HS-5 (cell line): ENCODE data around the gene LPIN1.

Experiments
- DNase-seq: peaks from one replicate; pipeline ENCODE4 v3.0.0-alpha.2; 2012; ENCODE audit warnings: low read depth

The LPIN1 gene, protein sequence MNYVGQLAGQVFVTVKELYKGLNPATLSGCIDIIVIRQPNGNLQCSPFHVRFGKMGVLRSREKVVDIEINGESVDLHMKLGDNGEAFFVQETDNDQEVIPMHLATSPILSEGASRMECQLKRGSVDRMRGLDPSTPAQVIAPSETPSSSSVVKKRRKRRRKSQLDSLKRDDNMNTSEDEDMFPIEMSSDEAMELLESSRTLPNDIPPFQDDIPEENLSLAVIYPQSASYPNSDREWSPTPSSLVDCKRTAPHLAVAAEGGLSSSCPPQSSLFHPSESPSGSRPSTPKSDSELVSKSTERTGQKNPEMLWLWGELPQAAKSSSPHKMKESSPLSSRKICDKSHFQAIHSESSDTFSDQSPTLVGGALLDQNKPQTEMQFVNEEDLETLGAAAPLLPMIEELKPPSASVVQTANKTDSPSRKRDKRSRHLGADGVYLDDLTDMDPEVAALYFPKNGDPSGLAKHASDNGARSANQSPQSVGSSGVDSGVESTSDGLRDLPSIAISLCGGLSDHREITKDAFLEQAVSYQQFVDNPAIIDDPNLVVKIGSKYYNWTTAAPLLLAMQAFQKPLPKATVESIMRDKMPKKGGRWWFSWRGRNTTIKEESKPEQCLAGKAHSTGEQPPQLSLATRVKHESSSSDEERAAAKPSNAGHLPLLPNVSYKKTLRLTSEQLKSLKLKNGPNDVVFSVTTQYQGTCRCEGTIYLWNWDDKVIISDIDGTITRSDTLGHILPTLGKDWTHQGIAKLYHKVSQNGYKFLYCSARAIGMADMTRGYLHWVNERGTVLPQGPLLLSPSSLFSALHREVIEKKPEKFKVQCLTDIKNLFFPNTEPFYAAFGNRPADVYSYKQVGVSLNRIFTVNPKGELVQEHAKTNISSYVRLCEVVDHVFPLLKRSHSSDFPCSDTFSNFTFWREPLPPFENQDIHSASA

DNA sequence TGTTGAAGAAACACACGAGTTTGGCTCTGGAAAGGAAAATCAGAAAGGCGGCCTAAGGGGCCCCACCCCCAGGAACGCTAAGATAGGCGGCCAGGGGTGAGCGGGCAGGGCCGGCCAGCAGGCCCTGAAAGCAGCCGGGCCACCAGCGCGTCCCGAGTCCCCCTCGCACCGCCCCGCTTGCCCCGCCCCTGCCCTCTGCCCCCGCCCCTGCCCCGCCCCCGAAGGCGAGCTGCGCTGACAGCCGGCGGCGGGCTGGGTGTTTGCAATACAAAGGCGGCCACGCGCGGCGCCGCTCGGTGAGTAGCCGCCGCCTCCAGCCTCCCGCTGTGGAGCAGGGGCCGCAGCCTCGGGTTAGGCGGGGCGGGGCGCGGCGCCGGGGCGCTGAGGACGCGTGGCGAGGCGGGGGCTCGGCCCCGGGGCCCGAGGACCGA, at the start of gene LPIN1:
Gene LPIN1, plus strand, starts transcription at position 257 of the 431 bp plus-strand sequence. CDS start 18,910 bp downstream, outside the sequence.
- DNase-seq: no peak

DNA sequence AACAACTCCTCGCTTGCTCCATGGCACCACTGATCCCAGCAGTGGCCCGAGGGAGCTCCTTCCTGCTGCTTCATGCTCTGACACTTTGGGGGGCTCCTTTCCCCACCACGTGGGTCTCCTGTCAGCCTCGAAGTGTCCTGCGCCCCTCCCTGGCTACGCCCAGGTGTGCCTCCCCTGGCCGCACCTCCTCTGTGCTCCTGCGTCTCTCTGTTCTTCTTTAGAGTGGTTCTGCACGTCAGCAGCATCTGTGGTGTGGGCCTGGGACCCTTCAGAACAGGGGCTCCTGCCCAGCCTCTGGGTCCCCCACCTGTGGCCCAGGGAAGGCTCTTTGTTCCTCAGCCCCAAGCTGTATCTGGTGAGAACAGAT, 49.7 kb upstream of the LPIN1 start:
- no peak for DNase-seq

DNA sequence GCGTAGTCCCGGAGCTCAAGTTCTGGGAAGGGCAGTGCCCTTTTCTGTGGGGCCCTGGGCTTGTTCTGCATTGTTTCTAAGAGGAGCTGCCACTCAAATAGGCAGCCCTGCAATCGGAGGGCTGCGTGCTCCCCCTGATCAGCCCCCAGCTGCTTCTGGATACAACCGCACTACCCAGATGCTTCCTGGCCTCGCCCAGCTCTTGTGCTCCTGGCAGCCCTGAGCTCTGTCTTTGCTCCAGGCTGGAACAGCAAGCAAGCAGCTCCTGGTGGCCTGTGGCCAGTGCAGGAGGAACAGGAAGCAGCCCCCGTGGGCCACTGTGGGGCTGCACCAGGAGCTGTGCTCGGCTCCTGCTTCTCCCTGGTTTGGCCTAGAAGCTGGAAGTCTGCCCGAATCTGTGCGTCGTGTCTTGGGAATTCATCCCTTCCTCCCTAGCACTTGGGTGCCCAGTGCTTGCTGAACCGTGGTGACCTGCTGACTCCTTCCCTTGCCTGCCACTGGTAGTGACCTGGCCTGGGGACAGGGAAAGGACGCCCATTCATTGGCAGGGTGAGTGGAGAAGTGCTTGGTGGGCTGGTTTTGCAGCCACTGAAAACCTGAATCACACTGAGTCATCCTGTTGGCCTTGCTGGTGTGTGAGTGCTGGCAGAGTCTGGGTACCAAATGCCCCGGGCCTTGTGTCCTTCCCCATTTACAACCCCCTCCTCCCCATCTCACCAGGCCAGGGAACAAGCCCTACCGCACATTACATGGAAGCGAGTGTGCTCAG, 49.1 kb upstream of the LPIN1 start:
- DNase-seq: peak; percentile 74

DNA sequence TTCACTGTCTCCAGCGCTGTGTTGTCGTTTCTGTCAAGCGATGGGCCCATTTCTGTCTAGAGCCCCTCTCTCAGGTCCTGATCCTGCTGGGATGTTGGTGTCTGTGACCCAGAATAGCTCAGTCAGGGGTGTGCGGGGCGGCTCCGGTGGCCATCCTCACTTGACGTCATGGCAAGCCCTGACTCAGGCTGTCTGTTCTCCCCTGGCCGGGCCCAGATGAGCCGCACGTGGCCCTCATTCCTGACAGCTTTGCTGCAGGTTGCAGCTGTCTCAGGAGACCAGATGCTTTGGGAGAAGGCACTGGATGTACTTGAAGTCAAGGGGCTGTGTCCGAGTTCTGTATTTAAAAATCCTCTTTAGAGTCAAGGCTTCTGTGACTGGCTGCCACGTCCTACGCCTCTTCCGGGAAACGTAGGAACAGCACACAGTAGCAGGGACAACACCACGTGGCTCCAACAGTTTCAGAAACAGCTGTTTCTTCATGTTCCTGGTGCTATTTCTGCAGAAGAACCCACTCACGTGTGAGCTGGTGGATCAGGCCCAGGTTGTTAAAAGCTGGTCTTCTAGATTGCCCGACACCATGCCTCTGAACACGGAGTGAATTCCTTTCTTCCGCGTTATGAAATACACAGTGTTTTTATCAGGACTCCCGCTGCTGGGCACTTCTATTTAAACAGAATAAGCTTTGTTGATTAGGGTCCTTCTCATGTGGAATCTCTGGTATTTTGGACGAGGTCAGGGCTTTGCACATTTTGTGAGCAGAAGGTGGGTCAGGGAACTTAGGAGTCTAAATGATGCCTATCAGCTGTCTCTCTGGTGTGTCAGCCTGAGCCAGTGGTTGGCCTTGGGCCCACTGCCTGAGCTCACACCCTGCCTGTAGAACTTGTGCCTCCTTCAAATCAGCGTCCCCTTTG, 48.2 kb upstream of the LPIN1 start:
- DNase-seq: no peak

DNA sequence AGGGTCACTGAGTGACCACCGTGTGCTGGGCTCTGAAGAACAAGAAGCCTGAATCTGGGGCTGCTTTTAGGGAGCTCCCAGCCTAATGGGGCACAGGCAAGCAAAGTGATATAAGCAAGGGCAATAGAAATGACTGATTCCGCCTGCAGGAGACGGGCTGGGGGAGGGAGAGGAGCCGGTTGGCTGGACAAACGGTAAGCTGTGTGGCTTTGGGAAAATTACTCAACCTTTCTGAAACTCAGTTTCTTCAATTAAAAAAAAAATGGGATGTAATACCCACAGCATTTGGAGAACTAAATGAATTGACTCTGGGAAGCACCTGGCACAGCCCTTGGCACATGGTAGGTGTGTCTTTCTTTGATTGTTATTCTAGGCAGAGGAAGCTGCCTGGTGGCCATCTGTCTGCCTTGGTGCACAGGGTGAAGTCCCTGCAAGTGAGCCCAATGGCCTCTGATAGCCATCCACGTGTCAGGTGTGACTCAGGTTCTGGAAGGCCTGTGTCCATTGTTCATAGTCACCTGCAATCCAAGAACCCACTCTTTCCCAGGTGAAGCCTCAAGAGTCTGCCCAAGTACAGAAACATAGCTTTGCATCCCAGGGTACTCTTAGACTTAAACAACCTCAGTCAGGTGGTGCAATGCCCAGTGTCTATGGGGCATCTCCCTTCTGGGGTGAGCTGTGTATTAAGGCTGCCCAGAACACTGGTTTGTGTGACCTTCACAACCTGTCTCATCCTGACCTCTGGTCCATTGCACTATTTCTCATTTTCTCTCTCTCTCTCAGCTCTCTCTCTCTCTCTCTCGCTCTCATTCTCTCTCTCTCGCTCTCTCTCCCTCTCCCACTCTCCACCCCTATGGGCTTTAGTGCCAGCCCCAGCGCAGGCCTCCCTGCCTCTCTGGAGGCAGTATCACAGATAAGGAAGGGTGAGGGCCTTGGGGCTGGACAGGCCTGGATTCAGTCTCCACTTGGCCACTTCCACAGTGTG, 46.5 kb upstream of the LPIN1 start:
- no peak for DNase-seq

DNA sequence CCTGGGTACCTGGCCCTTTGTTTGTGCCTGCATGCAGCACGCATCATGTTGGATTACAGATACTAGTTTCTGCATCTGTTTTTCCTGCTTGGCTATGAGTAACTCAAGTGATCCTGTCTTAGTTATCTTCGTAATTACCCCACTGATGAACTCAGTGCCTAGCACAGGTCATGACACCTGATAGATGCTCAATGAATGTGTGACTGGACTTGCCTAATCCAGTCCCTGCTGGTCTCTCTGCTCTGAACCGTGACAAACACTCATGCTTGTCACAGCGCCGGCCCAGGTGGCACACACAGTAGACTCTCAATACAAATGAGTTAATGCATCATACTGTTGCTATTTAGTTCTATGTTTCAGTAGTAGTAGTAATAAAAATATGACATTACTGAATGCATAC, 45.2 kb upstream of the LPIN1 start:
- no peak for DNase-seq

DNA sequence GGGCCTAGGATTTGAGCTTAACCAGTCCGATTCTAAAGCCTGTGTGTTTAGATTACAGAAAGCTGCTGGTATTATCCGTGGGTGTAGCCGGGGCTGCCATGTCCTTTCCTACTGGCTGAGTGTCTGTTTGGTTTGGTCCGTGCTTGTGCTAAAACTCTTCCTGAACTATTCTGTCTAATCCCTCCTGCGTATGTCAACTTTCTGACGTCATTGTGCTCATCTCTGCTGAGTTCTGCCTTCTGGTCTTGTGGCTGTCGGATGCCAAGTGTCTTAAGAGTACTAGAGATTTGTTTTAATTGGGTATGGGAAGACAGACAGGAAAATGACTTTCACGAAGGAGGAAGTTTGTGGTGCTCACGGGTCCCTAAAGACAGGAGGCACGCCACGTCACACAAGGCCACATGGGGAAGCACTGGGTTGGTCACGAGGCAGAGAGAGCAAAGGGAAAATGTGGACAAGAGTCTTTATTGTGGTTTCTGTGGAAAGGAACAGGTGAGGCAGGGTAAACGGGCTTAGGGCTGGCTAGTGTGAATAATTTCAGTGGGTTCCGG, 44.6 kb upstream of the LPIN1 start:
- no peak for DNase-seq

DNA sequence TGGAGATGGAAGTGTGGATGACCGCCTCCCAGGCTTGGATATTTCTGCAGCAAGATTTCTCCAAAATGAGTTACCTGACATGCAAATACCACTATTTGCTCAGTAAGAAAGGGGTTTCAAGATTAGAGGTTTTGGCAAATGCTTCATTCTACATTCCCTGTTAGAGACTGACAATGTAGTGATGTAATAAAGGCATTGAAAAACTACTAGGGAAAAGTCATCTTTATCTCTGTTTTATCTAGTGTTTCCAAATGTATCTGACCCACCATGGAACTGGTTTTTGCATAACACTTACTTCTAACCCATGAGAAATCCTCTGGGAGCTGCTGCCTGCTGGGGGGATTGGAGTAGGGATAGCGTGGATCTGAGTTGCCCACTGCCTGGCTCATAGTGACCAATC, 43.5 kb upstream of the LPIN1 start:
- no peak for DNase-seq

DNA sequence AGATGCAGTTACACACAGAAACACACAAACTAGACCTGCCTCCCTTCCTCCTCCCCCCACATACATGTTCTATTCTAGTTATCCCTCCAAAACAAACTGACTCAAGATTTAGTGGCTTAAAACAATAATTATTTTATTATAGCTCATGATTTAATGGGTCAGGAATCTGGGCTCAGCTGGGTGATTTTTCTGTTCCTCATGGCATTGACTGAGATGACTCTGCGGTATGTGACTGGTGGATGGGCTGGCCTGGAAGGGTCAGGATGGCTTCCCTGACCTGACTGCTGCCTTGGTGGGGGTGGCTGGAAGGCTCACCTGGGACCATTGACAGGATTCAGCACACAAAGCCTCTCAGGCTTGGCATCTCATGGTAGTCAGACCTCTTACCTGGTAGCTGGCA, 42.7 kb upstream of the LPIN1 start:
- no peak for DNase-seq

DNA sequence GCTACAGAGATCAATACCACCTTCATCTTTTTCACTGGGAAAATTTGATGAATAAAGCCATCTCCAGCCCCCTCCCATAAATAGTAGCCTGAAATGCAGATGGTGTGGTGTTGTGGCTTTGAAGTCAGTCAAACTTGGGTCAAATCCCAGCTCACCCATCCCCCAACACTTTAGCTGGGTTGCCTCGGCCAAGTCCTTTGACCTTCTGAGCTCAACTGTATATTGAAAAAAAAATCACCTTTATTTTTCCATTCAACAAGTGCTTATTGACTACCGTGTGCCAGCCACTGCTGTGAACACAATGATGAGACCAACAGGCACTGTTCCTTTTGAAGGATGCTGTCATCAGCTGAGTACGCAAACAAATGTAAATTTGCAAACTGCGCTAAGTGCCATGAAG, 41.4 kb upstream of the LPIN1 start:
- DNase-seq: no peak

DNA sequence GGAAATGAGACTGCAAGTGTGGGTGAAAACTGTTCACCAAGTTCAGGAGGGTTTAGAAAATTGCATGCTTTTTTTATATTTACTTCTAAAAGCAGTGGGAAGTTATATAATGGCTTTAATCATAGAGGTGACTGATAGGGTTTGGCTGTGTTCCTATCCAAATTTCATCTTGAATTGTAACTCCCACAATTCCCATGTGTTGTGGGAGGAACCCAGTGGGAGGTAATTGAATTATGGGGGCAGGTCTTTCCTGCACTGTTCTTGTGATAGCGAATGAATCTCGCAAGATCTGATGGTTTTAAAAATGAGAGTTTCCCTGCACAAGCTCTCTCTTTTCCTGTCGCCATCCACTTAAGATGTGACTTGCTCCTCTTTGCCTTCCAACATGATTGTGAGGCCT, 40.7 kb upstream of the LPIN1 start:
- no peak for DNase-seq

DNA sequence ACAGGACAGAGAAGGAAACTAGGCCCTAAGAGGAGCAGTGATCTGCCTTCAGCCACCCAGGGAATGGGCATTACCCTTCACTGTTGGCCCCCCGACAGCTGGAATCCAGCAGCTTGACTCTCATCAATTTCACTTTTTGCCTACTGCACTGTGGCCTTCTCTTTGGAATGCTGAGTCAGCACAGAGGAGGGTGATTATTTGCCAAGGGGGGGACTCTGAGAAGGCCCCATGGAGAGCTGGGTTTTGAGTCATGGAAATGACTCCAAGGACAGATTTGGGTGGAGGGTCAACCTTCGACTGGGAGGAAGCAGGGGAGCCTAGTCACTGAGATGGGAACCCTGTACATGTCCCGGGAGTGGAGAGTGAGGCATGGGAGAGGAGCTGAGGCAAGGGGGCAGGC, 38.3 kb upstream of the LPIN1 start:
- no peak for DNase-seq

DNA sequence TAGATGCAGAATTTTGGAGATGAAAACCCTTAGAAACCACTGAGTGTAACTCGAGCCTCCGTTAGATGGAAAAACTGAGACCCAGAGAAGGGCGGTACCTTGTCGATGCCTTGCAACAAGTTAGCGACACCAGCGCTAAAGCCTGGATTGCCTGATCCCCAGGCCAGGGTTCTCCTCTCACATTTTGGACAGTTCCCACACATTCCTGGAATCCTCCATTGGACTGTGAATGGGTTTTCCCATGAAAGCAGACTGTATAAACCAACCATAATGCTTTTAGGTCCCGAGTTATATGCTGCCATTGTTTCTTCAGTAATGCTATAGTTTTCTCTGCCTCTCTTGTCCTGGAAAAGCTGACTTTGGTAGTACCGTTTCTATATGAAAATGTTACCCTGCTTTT, 37.1 kb upstream of the LPIN1 start:
- no peak for DNase-seq

DNA sequence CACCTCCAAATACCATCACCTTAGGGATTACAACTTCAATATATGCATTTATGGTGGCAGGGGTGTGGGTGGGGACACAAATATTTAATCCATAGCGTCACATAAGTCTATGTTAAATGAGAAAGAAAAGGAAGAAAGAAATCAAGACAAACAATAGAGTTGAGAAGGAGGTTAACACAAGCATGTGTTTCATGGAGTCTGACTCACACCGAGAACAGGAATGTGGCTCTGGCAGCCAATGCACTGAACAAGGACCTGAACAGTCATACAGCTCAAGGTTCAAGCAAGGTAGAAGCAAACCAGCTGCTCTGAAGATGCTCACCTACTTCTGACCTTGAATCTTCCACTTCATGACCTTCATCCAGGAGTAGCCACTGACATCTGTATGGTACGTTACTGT, 36.2 kb upstream of the LPIN1 start:
- no peak for DNase-seq

DNA sequence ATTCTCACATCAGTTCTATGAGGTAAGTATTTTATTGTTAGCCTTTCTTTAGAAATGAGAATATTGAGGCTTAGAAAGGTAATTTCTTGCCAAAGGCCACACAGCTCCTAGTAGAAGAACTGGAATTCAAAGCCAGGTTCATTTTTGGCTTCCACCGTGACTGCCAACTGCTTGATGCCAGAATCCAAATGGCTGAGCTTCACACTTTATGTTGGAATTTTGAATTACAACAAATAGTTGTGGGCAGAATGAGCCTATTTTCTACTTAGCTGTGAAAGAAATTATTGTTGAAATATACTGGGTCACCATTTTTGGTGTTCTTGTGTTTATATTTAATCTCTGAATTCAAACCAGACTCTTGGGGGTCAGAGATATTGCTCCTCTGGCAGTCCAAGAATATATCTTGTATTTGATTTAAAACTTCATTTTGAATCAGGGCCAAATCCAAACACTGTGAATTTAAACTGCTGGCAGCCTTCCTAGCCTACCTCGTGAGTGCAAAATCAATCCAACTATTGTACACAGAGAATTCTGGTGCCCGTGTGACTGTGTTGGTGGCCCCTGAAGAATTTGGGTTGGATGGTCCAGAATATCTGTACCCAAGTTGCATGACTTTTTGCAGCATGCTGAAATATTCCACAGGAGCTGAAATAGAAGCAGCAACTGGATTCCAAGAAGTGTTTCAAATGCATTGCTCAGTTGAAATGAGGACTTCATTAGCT, 35.6 kb upstream of the LPIN1 start:
- DNase-seq: no peak

DNA sequence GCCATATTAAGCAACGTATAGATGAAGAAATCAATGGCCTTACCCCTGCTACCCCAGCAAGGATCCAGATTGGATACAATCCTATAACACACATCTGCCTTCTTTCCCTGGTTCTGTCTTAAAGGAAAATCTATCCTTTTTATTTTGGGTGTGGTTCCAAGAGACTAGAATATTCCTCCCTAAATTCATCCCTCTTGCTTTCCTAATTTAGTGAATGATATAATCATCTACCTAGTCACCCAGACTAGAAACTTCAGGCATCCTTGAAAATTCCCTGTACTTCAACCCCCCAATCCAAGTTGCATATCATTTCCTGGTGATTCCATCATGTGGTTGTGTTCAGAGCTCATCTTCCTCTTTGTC, 35.1 kb upstream of the LPIN1 start:
- DNase-seq: no peak

DNA sequence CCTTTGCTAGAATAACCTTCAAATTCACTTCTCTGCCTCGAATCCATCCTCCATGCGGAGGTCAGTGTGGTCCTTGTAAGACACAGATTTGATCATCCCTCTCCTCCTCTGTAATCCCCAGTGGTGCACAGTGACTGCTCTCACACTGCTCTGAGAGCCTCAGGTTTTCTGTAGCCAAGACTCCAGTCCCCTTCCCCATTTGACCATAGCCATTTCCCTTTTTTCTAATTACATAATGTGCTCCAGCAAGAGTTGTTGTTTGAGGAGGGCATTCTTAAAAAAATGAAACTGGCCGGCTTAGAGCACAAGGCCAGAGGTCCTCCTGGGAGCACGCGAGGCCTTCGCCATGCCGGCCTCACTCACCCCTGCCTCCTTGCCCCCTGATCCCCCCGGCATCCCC, 34.7 kb upstream of the LPIN1 start:
- no peak for DNase-seq

DNA sequence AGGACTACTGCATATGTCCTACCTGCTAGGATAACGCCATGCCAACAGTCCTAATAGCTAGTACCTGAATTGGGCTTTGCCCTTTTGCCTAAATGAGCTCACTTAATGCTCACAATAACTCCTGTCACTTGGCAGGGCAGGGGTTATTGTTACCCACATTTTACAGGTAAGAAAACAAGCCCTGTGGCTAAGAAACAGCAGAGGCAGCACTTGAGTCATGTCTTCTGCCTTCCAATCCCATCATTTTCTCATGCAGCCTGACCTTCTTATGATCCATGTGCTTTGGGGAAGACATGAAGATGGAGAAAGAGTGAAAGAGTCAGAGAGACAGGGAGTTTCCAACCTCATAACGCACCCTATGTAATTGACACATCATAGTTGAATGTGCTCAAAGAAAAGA, 33.6 kb upstream of the LPIN1 start:
- DNase-seq: no peak

DNA sequence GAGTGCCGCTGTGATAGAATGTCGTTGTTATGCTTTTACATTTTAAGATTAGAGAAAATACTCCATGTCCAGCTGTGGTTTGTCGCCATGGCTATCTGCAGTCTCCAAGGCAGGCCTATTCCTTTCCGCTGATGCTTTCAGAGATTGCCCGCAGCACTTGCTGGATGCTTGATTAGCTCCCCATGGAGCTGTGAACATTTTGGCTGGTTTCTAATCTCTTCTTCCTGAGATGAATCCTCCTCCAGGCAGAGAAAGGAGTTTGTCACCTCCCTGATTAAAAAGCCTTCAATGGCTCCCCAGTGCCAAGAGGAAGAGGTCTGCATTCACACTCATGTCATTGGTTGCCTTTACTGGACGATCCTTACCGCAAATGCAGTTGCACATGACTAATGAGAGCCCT, 32.6 kb upstream of the LPIN1 start:
- no peak for DNase-seq
